PC-9 (cell line): Measurements from ENCODE around the gene EIF4ENIF1. TPM values are rescaled to one million over a fixed set of nuclear protein-coding genes. Genes with fewer than 3 reads are reported as not detected.

ENCODE experiments used
- BruUV-seq: library from RNA; stranded (reverse); fragments of 400-500 nt; replicated peaks from 2 replicates; lab custom pipeline; 2021; lab: Mats Ljungman, UMichigan
- CTCF ChIA-PET: fragments of 300-600 bp; sonication (Branson Sonifier 250); formaldehyde crosslinking; loops from one replicate; lab custom pipeline; 2022; ENCODE audit warnings: antibody characterized with exemption; lab: Charles Lee
- POLR2A ChIA-PET: fragments of 300-600 bp; sonication (Branson Sonifier 250); formaldehyde crosslinking; loops from one replicate; lab custom pipeline; 2022; ENCODE audit warnings: antibody characterized with exemption; ENCODE audit not compliant: unreplicated experiment; lab: Charles Lee
- DNase-seq, 2 experiments: peaks; one replicate each; pipeline versions ENCODE4 v3.0.0 to v3.0.0-alpha.2; 2015 to 2022; ENCODE audit warnings: mixed read lengths in 1 of 2
- H2AFZ ChIP-seq: fragments of 200-600 bp; sonication (generic); 2 replicates; pipeline ENCODE4 v1.8.1; 2017; ENCODE audit warnings: antibody characterized with exemption
- H3F3A ChIP-seq: fragments of 200-600 bp; sonication (generic); 2 replicates; pipeline ENCODE4 v1.8.1; 2017; ENCODE audit warnings: antibody characterized with exemption, mild to moderate bottlenecking, low read depth; ENCODE audit not compliant: insufficient read depth
- H3K27ac ChIP-seq: fragments of 200-600 bp; sonication (generic); 2 replicates; pipeline ENCODE4 v1.6.1; 2016; ENCODE audit warnings: mixed run types
- H3K27me3 ChIP-seq: fragments of 200-600 bp; sonication (generic); 2 replicates; pipeline ENCODE4 v1.6.1; 2016; ENCODE audit warnings: low read depth, mixed run types; ENCODE audit not compliant: insufficient read depth
- H3K36me3 ChIP-seq: fragments of 200-600 bp; sonication (generic); 2 replicates; pipeline ENCODE4 v1.6.1; 2016; ENCODE audit warnings: low read depth, mixed run types
- H3K4me1 ChIP-seq: fragments of 200-600 bp; sonication (generic); replicated peaks from 2 replicates; pipeline ENCODE4 v1.6.1; 2016; ENCODE audit warnings: mixed run types; ENCODE audit not compliant: insufficient read depth
- H3K4me2 ChIP-seq: fragments of 200-600 bp; sonication (generic); 2 replicates; pipeline ENCODE4 v1.6.1; 2017; ENCODE audit warnings: mixed run types
- H3K4me3 ChIP-seq: fragments of 200-600 bp; sonication (generic); 2 replicates; pipeline ENCODE4 v1.6.1; 2016; ENCODE audit warnings: mixed run types
- H3K79me2 ChIP-seq: fragments of 200-600 bp; sonication (generic); 2 replicates; pipeline ENCODE4 v1.6.1; 2017; ENCODE audit warnings: low read depth, mixed run types
- H3K9me2 ChIP-seq: fragments of 200-600 bp; sonication (generic); 2 replicates; pipeline ENCODE4 v1.8.1; 2017; ENCODE audit warnings: mild to moderate bottlenecking; ENCODE audit not compliant: insufficient read depth
- H3K9me3 ChIP-seq: fragments of 200-600 bp; sonication (generic); 2 replicates; pipeline ENCODE4 v1.8.1; 2016; ENCODE audit warnings: low read depth; ENCODE audit not compliant: insufficient read depth
- H4K20me1 ChIP-seq: fragments of 200-600 bp; sonication (generic); 2 replicates; pipeline ENCODE4 v1.8.1; 2017; ENCODE audit not compliant: insufficient read depth
- EZH2 ChIP-seq: fragments of 200-600 bp; sonication (generic); IDR thresholded peaks from 2 replicates; pipeline ENCODE4 v1.8.0; 2017; ENCODE audit warnings: antibody characterized with exemption, low read depth
- intact Hi-C: fragments of 100-400 bp; cut with micrococcal nuclease; formaldehyde crosslinking; loops from one replicate; pipeline ENCODE4 v1.10.0; 2022; ENCODE audit not compliant: unreplicated experiment
- total RNA-seq: library from RNA; stranded (reverse); gene quantifications from 2 replicates; pipeline ENCODE4 v1.2.3, GENCODE V29; 2021
- TF ChIP-seq, protein P1 (sequence below): fragments of 200-600 bp; sonication (generic); conservative IDR thresholded peaks from 2 replicates; pipeline ENCODE4 v1.6.1; 2017; ENCODE audit warnings: mixed run types, antibody characterized with exemption, mild to moderate bottlenecking, moderate library complexity

The EIF4ENIF1 gene
- total RNA-seq, 1 experiment from 2014 or later: 21.8 TPM

GRCh38 chr22:31446767-31447166, 42.9 kb downstream of the EIF4ENIF1 start:
- TF ChIP-seq, protein P1, sequence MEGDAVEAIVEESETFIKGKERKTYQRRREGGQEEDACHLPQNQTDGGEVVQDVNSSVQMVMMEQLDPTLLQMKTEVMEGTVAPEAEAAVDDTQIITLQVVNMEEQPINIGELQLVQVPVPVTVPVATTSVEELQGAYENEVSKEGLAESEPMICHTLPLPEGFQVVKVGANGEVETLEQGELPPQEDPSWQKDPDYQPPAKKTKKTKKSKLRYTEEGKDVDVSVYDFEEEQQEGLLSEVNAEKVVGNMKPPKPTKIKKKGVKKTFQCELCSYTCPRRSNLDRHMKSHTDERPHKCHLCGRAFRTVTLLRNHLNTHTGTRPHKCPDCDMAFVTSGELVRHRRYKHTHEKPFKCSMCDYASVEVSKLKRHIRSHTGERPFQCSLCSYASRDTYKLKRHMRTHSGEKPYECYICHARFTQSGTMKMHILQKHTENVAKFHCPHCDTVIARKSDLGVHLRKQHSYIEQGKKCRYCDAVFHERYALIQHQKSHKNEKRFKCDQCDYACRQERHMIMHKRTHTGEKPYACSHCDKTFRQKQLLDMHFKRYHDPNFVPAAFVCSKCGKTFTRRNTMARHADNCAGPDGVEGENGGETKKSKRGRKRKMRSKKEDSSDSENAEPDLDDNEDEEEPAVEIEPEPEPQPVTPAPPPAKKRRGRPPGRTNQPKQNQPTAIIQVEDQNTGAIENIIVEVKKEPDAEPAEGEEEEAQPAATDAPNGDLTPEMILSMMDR: no peak
- no peak for TF ChIP-seq EZH2
- BruUV-seq: no TSS peak
- CTCF ChIA-PET: no interaction called here
- no peak for DNase-seq
- Histone ChIP-seq H3K79me2 (no peaks in the 10 kb centered on the region), H3K27ac (no peak overlapping the region), H4K20me1 (no peaks in the 10 kb centered on the region; the same call in 1 of the 2 replicates), H3K36me3 (0 out of 2 replicates have a peak, but pooled peaks cover under 1% of the 10 kb centered on the region), H3K4me1 (no peaks in the 10 kb centered on the region), H3K9me3 (no peaks in the 10 kb centered on the region), H3K27me3 (no peaks in the 10 kb centered on the region), H3F3A (peaks cover 11% of the 10 kb centered on the region), H3K9me2 (no peaks in the 10 kb centered on the region), H2AFZ (no peak overlapping the region), H3K4me2 (no peak overlapping the region), H3K4me3 (no peak overlapping the region)
- intact Hi-C loops: no loop called here
- POLR2A ChIA-PET: no interaction called here

DNA sequence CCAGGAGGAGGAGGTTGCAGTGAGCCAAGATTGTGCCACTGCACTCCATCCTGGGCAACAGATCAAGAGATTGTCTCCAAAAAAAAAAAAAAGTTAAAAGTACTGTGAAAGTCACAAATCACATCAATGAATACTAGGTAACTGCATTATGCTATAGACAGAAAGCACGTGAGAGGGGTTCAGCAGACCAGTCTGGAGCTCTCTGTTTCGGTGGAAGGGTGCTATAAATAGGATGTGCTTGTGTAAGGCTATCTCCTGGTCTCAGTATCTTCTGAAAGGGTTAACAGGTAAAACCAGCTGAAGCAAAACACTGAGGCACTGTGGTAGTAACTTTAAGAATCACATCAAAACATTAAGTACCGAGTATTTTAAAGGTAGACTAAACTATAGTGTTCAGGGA, 43.4 kb downstream of the EIF4ENIF1 start:
- H3K4me2 ChIP-seq: no peak overlapping the region
- no peaks in the 10 kb centered on the region for H3K79me2 ChIP-seq
- no peaks in the 10 kb centered on the region; the same call in 1 of the 2 replicates for H4K20me1 ChIP-seq
- H3K4me1 ChIP-seq: no peaks in the 10 kb centered on the region
- H3F3A ChIP-seq: peaks cover 11% of the 10 kb centered on the region
- H3K27ac ChIP-seq: no peak overlapping the region
- POLR2A ChIA-PET: no interaction called here
- 0 out of 2 replicates have a peak, but pooled peaks cover 4% of the 10 kb centered on the region for H3K36me3 ChIP-seq
- BruUV-seq: no TSS peak
- CTCF ChIA-PET: no interaction called here
- DNase-seq: no peak
- no peaks in the 10 kb centered on the region for H3K9me2 ChIP-seq
- intact Hi-C loops: no loop called here
- H3K4me3 ChIP-seq: no peak overlapping the region
- no peaks in the 10 kb centered on the region for H3K9me3 ChIP-seq
- no peaks in the 10 kb centered on the region for H3K27me3 ChIP-seq
- TF ChIP-seq EZH2: no peak
- TF ChIP-seq, protein P1: no peak
- no peak overlapping the region for H2AFZ ChIP-seq

- no peaks in the 10 kb centered on the region for H3K9me3 ChIP-seq
- H3F3A ChIP-seq: peaks cover 16% of the 10 kb centered on the region
- H3K9me2 ChIP-seq: no peaks in the 10 kb centered on the region
- BruUV-seq: no TSS peak
- H3K4me3 ChIP-seq: no peak overlapping the region
- H2AFZ ChIP-seq: no peak overlapping the region
- no peaks in the 10 kb centered on the region for H3K79me2 ChIP-seq
- ChIA-PET CTCF (no interaction called here), POLR2A (no interaction called here)
- intact Hi-C loops: no loop called here
- H3K36me3 ChIP-seq: 0 out of 2 replicates have a peak, but pooled peaks cover 4% of the 10 kb centered on the region
- no peak for DNase-seq
- H3K27me3 ChIP-seq: no peaks in the 10 kb centered on the region
- TF ChIP-seq, protein P1: no peak
- TF ChIP-seq EZH2: no peak
- no peaks in the 10 kb centered on the region for H3K4me1 ChIP-seq
- no peaks in the 10 kb centered on the region; the same call in 1 of the 2 replicates for H4K20me1 ChIP-seq
- H3K27ac ChIP-seq: no peak overlapping the region
- H3K4me2 ChIP-seq: no peak overlapping the region
Observed at GRCh38 chr22:31445642-31446041, 44.0 kb downstream of the EIF4ENIF1 start.
